ENCODE results near the gene UVRAG.

UVRAG gene

GRCh38 chr11:75792997-75793800 lies 21.8 kb upstream of the UVRAG start:
- no peak overlapping the region for H3K4me3 Mint-ChIP-seq
- ATAC-seq (ENCODE audit: low read depth): no peak

DNA sequence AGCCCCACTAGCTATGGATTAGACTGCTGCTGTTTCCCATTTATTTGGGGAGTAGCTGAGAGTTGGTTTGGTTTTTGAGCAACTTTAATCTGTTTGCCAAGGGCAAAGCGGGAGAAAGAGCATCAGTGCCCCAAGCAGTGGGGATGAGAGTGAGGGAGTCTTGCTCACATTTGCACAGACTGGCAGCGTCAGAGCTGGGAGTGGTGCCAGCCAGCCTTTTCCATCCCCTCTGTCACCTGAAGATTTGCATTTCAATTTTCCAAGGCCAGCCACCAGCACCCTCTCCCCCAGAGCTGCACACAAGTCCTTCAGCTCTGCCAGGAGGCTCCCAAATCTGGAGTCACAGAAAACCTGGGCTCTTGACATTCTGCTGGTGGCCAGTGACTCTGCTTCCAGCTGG lies 21.0 kb upstream of the UVRAG start:
- DNase-seq (ENCODE audit: low spot score in 2 of 2): no peak
- Mint-ChIP-seq H3K4me1 (no peaks in the 10 kb centered on the region), H3K27me3 (no peaks in the 10 kb centered on the region), H3K4me3 (no peak overlapping the region), H3K36me3 (peaks cover 4% of the 10 kb centered on the region), H3K27ac (no peak overlapping the region), H3K9me3 (no peaks in the 10 kb centered on the region)
- ATAC-seq (ENCODE audit: low read depth): no peak

More at GRCh38 chr11:75792997-75793800, 21.8 kb upstream of the UVRAG start:
- DNase-seq (ENCODE audit: low spot score in 2 of 2): no peak
- Mint-ChIP-seq H3K36me3 (peaks cover 2% of the 10 kb centered on the region), H3K27me3 (no peaks in the 10 kb centered on the region), H3K27ac (no peak overlapping the region), H3K4me1 (no peaks in the 10 kb centered on the region), H3K9me3 (no peaks in the 10 kb centered on the region)

DNA sequence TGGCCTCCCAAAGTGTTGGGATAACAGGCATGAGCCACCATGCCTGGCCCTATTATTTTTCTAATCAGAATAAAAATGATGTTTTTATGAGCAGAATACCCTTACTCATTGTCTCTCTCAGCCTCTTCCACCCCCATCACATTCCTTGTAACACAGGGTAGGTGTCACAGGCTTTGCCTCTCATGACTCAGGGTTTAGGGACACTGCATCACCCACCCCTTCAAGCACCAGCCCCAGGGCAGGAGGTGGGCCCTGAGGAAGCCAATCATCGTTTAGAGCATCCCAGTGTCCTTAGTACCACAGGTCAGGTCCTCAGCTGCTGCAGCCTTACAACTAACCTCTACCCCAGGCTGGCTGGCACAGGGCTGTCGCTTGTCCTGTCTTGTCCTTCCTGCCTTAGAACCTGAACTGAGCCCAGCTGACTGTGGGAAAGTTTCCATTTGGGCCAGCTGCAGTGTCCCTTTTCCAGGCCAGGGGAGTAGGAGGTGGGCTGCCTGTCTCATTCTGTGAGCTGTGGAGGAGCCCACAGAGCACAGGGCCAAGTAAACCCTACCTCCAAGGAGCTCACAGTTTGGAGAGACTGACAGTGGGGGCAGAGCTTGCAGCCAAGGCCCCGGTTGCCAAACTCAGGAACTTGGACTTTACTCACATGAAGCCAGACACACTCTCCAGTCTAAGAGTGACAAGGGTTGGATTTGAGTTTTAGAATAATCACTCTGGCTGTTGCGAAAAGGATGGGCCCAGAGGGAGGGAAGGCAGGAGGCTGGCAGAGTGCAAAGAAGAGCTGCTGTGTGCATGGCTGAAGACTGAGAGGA lies 19.5 kb upstream of the UVRAG start:
- Mint-ChIP-seq H3K36me3 (peaks cover 8% of the 10 kb centered on the region), H3K4me1 (no peaks in the 10 kb centered on the region), H3K9me3 (no peaks in the 10 kb centered on the region), H3K27me3 (no peaks in the 10 kb centered on the region), H3K4me3 (no peak overlapping the region), H3K27ac (no peak overlapping the region)
- DNase-seq (ENCODE audit: low spot score in 2 of 2) (no peak), ATAC-seq (ENCODE audit: low read depth) (no peak)

DNA sequence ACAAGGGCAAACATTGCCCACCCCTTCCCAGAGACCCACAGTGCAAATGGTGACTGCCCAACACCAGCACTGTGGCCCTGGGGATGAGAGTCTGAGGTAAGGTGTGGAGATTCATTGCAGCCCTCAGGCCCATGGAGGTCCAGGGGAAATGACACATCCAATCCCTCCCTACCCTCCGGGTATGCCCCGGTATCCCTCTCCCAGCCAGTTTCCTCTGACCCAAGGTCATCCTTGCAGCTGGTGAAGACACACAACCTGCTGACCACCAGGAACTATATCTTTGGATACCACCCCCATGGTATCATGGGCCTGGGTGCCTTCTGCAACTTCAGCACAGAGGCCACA lies 18.9 kb upstream of the UVRAG start:
- Mint-ChIP-seq H3K27me3 (no peaks in the 10 kb centered on the region), H3K9me3 (no peaks in the 10 kb centered on the region), H3K36me3 (peaks cover 8% of the 10 kb centered on the region), H3K27ac (no peak overlapping the region), H3K4me1 (no peaks in the 10 kb centered on the region), H3K4me3 (no peak overlapping the region)
- DNase-seq (ENCODE audit: low spot score in 2 of 2) (no peak), ATAC-seq (ENCODE audit: low read depth) (no peak)

- DNase-seq (ENCODE audit: low spot score in 2 of 2) (no peak), ATAC-seq (ENCODE audit: low read depth) (peak; percentile 56)
- Mint-ChIP-seq H3K9me3 (no peaks in the 10 kb centered on the region), H3K27me3 (no peaks in the 10 kb centered on the region), H3K27ac (no peak overlapping the region), H3K36me3 (peaks cover 8% of the 10 kb centered on the region), H3K4me3 (no peak overlapping the region), H3K4me1 (no peaks in the 10 kb centered on the region)
Observed at GRCh38 chr11:75797116-75797515, 17.9 kb upstream of the UVRAG start.

- no peaks in the 10 kb centered on the region for H3K4me1 Mint-ChIP-seq
- H3K27me3 Mint-ChIP-seq: no peaks in the 10 kb centered on the region
- H3K36me3 Mint-ChIP-seq: peaks cover 8% of the 10 kb centered on the region
- DNase-seq (ENCODE audit: low spot score in 2 of 2): no peak
- H3K9me3 Mint-ChIP-seq: no peaks in the 10 kb centered on the region
- no peak overlapping the region for H3K4me3 Mint-ChIP-seq
- no peak overlapping the region for H3K27ac Mint-ChIP-seq
- ATAC-seq (ENCODE audit: low read depth): no peak
Observed at GRCh38 chr11:75797792-75798191, 17.2 kb upstream of the UVRAG start.

DNA sequence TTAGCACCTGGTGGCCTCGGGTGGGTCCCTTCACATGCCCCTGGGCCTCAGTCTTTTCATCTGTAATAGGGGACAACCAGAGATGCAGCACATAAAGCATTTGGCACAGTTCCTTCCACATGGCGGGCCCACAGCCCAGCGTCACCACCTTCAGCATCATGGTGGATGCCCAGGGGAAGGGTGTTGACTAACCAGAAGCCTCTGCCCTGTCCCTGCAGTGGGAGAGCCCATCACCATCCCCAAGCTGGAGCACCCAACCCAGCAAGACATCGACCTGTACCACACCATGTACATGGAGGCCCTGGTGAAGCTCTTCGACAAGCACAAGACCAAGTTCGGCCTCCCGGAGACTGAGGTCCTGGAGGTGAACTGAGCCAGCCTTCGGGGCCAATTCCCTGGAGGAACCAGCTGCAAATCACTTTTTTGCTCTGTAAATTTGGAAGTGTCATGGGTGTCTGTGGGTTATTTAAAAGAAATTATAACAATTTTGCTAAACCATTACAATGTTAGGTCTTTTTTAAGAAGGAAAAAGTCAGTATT lies 14.8 kb upstream of the UVRAG start:
- H3K27ac Mint-ChIP-seq: no peak overlapping the region

GRCh38 chr11:75800728-75801361 lies 14.2 kb upstream of the UVRAG start:
- ATAC-seq (ENCODE audit: low read depth) (no peak), DNase-seq (ENCODE audit: low spot score in 2 of 2) (no peak)
- peaks cover 8% of the 10 kb centered on the region for H3K36me3 Mint-ChIP-seq
- no peak overlapping the region for H3K27ac Mint-ChIP-seq
- H3K9me3 Mint-ChIP-seq: no peaks in the 10 kb centered on the region
- peaks cover 5% of the 10 kb centered on the region for H3K4me1 Mint-ChIP-seq
- no peaks in the 10 kb centered on the region for H3K27me3 Mint-ChIP-seq
- no peak overlapping the region for H3K4me3 Mint-ChIP-seq

More for the DNA sequence above, 14.8 kb upstream of the UVRAG start:
- Mint-ChIP-seq H3K36me3 (peaks cover 8% of the 10 kb centered on the region), H3K27me3 (no peaks in the 10 kb centered on the region), H3K4me1 (peaks cover 5% of the 10 kb centered on the region), H3K9me3 (no peaks in the 10 kb centered on the region), H3K4me3 (no peak overlapping the region)
- DNase-seq (ENCODE audit: low spot score in 2 of 2): no peak
- ATAC-seq (ENCODE audit: low read depth): no peak

DNA sequence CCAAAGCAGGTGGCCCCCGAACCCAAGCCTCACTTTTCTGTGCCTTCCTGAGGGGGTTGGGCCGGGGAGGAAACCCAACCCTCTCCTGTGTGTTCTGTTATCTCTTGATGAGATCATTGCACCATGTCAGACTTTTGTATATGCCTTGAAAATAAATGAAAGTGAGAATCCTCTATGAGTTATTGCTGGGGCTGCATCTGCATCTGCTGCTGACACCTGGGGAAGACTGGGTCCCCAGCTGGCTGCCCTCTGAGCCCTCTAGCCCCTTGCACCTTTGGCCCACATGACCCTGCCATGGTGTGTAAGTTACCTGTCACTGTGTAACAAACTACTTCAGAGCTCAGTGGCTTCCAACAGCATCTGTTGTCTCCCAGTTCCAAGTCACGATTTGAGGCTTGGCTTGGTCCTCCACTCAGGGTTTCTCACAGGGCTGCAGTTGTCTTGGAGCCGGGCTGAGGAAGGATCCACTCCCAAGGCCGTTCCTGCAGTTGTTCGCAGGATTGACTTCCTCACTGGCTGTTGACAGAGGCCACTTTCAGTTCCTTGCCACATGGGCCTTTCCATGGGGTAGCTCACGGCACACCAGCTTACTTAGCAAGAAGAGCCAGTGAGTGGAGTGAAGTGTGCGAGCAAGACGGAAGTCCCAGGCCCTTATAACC lies 13.5 kb upstream of the UVRAG start:
- Mint-ChIP-seq H3K4me1 (peaks cover 5% of the 10 kb centered on the region), H3K27me3 (no peaks in the 10 kb centered on the region), H3K36me3 (peaks cover 8% of the 10 kb centered on the region), H3K27ac (no peak overlapping the region), H3K4me3 (no peak overlapping the region), H3K9me3 (no peaks in the 10 kb centered on the region)
- DNase-seq (ENCODE audit: low spot score in 2 of 2) (no peak), ATAC-seq (ENCODE audit: low read depth) (no peak)

GRCh38 chr11:75802021-75802912 lies 12.7 kb upstream of the UVRAG start:
- Mint-ChIP-seq H3K27ac (no peak overlapping the region), H3K4me3 (no peak overlapping the region)
- no peak for ATAC-seq (ENCODE audit: low read depth)

GRCh38 chr11:75802913-75803820 lies 11.8 kb upstream of the UVRAG start:
- H3K27me3 Mint-ChIP-seq: no peaks in the 10 kb centered on the region
- peaks cover 8% of the 10 kb centered on the region for H3K36me3 Mint-ChIP-seq
- ATAC-seq (ENCODE audit: low read depth) (peak; percentile 87), DNase-seq (ENCODE audit: low spot score in 2 of 2) (peak; percentile 76 to 77)
- peaks cover 10% of the 10 kb centered on the region for H3K4me1 Mint-ChIP-seq
- H3K4me3 Mint-ChIP-seq: no peak overlapping the region
- no peaks in the 10 kb centered on the region for H3K9me3 Mint-ChIP-seq
- peak overlapping the region; percentile 16 for H3K27ac Mint-ChIP-seq

More at GRCh38 chr11:75802021-75802912, 12.7 kb upstream of the UVRAG start:
- Mint-ChIP-seq H3K27me3 (no peaks in the 10 kb centered on the region), H3K36me3 (peaks cover 8% of the 10 kb centered on the region), H3K4me1 (peaks cover 7% of the 10 kb centered on the region), H3K9me3 (no peaks in the 10 kb centered on the region)
- DNase-seq (ENCODE audit: low spot score in 2 of 2): no peak

DNA sequence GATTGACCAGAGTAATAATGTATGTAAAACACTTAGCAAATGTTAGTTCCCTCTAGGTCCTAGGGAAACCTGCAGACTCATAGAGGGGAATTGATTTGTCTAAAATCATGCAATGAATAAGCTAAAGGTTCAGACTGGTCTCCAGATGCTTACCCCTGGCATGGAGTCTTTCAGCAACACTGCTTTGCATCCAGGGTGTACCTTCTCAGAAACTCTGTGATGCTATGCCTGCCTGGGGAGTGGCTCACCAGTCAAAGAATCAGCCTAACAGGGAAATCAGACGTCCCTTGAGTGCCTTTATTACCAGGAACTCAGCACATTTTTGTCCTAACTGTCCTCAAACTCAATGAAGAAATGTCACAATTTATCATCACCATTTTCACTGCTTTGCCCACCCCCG lies 5.9 kb upstream of the UVRAG start:
- ATAC-seq (ENCODE audit: low read depth) (no peak), DNase-seq (ENCODE audit: low spot score in 2 of 2) (no peak)
- no peaks in the 10 kb centered on the region for H3K36me3 Mint-ChIP-seq
- H3K9me3 Mint-ChIP-seq: no peaks in the 10 kb centered on the region
- H3K27me3 Mint-ChIP-seq: no peaks in the 10 kb centered on the region
- no peak overlapping the region for H3K4me3 Mint-ChIP-seq
- H3K4me1 Mint-ChIP-seq: peaks cover 34% of the 10 kb centered on the region
- no peak overlapping the region for H3K27ac Mint-ChIP-seq

Data from memory B cell (primary cell).